SK-N-SH (cell line): ENCODE data around the gene IL20RB. TPM values are rescaled to one million over a fixed set of nuclear protein-coding genes. Genes with fewer than 3 reads are reported as not detected.

Source experiments
- CTCF ChIA-PET: fragments of 300-600, 350-600 bp; formaldehyde crosslinking; extraction: SDS; loops from one replicate; lab custom pipeline; 2021; lab: Yijun Ruan, JAX
- POLR2A ChIA-PET: fragments of 350-600 bp; sonication (Branson Sonifier 250); formaldehyde crosslinking; extraction: SDS; loops from one replicate; lab custom pipeline; 2020; ENCODE audit warnings: antibody characterized with exemption, inconsistent platforms; lab: Yijun Ruan, JAX
- DNase-seq: peaks from one replicate; pipeline ENCODE4 v3.0.0; 2012
- H2AFZ ChIP-seq: fragments of 200-600 bp; sonication (generic); 2 replicates; pipeline ENCODE4 v1.8.1; 2016; ENCODE audit warnings: antibody characterized with exemption, mild to moderate bottlenecking, low read depth
- H3F3A ChIP-seq: fragments of 200-600 bp; sonication (generic); replicated peaks from 2 replicates; pipeline ENCODE3; 2016; ENCODE audit warnings: antibody characterized with exemption, mild to moderate bottlenecking; ENCODE audit not compliant: insufficient read depth
- H3K27ac ChIP-seq, 2 experiments: fragments of 200-500 bp in 1 of 2; fragments of 200-600 bp in 1 of 2; sonication (Bioruptor generic) in 1 of 2; sonication (generic), shearing (Covaris generic) in 1 of 2; 2 replicates each; pipeline versions ENCODE4 v1.5.1 to v1.6.1; 2014 to 2016; ENCODE audit warnings: low read depth in 2 of 2, inconsistent platforms in 1 of 2, low read length in 1 of 2, mild to moderate bottlenecking in 1 of 2, mixed read lengths in 1 of 2
- H3K27me3 ChIP-seq: fragments of 200-600 bp; sonication (generic), shearing (Covaris generic); 2 replicates; pipeline ENCODE4 v1.6.1; 2016; ENCODE audit warnings: mixed run types; ENCODE audit not compliant: insufficient read depth
- H3K36me3 ChIP-seq, 2 experiments: fragments of 200-500 bp in 1 of 2; fragments of 200-600 bp in 1 of 2; sonication (Bioruptor generic) in 1 of 2; sonication (generic) in 1 of 2; replicated peaks in 1 of 2; 2 replicates each; pipeline versions ENCODE3 to v1.5.1; 2014 to 2016; ENCODE audit warnings: low read length in 1 of 2, mild to moderate bottlenecking in 1 of 2; ENCODE audit not compliant: insufficient read depth in 2 of 2, control insufficient read depth in 1 of 2
- H3K4me1 ChIP-seq, 2 experiments: fragments of 200-500 bp in 1 of 2; fragments of 200-600 bp in 1 of 2; sonication (Bioruptor generic) in 1 of 2; sonication (generic), shearing (Covaris generic) in 1 of 2; 2 replicates each; pipeline versions ENCODE4 v1.5.1 to v1.6.1; 2014 to 2016; ENCODE audit warnings: low read depth in 1 of 2, low read length in 1 of 2, mixed run types in 1 of 2; ENCODE audit not compliant: insufficient read depth in 2 of 2, control insufficient read depth in 1 of 2
- H3K4me2 ChIP-seq: fragments of 200-600 bp; sonication (generic), shearing (Covaris generic); 2 replicates; pipeline ENCODE4 v1.6.1; 2017; ENCODE audit warnings: mixed run types
- H3K4me3 ChIP-seq, 2 experiments: fragments of 200-500 bp in 1 of 2; fragments of 200-600 bp in 1 of 2; sonication (Bioruptor generic) in 1 of 2; sonication (generic), shearing (Covaris generic) in 1 of 2; 2 replicates each; pipeline versions ENCODE4 v1.5.1 to v1.8.1; 2014 to 2016; ENCODE audit warnings: low read depth in 2 of 2, inconsistent platforms in 1 of 2, low read length in 1 of 2, mild to moderate bottlenecking in 1 of 2, mixed read lengths in 1 of 2, moderate library complexity in 1 of 2
- H3K79me2 ChIP-seq: fragments of 200-600 bp; sonication (generic); 2 replicates; pipeline ENCODE4 v1.8.1; 2017; ENCODE audit warnings: mild to moderate bottlenecking; ENCODE audit not compliant: insufficient read depth
- H3K9ac ChIP-seq: fragments of 200-600 bp; sonication (generic); 2 replicates; pipeline ENCODE4 v1.6.1; 2017; ENCODE audit warnings: mixed run types
- H3K9me2 ChIP-seq: fragments of 200-600 bp; sonication (generic); 2 replicates; pipeline ENCODE4 v1.6.1; 2017; ENCODE audit warnings: mixed run types
- H3K9me3 ChIP-seq: fragments of 200-600 bp; sonication (generic); 2 replicates; pipeline ENCODE4 v1.6.1; 2017; ENCODE audit warnings: mixed run types, mild to moderate bottlenecking, moderate library complexity
- H4K20me1 ChIP-seq: fragments of 200-600 bp; sonication (generic); 2 replicates; pipeline ENCODE4 v1.6.1; 2017; ENCODE audit warnings: mild to moderate bottlenecking, mixed run types; ENCODE audit not compliant: insufficient read depth
- CHD2 ChIP-seq: fragments of 150-350 bp; IDR thresholded peaks from 2 replicates; pipeline ENCODE4 v1.6.1; 2018; ENCODE audit warnings: low read length; ENCODE audit not compliant: partially characterized antibody
- ELF1 ChIP-seq: IDR thresholded peaks from 2 replicates; pipeline ENCODE4 v1.4.0; 2012
- EP300 ChIP-seq, 2 experiments: IDR thresholded peaks; 2 replicates each; pipeline versions ENCODE4 v1.4.0 to v1.6.1; 2012; ENCODE audit warnings: borderline replicate concordance in 1 of 2, low read depth in 1 of 2, low read length in 1 of 2
- EZH2phosphoT487 ChIP-seq: fragments of 200-600 bp; sonication (generic); IDR thresholded peaks from 2 replicates; pipeline ENCODE4 v1.6.1; 2017; ENCODE audit warnings: low read depth, mixed run types, mild to moderate bottlenecking, antibody characterized with exemption, moderate library complexity, borderline replicate concordance
- FOSL2 ChIP-seq: IDR thresholded peaks from 2 replicates; pipeline ENCODE4 v1.4.0; 2012; ENCODE audit warnings: low read depth, mild to moderate bottlenecking, moderate library complexity, borderline replicate concordance
- FOXM1 ChIP-seq: IDR thresholded peaks from 2 replicates; pipeline ENCODE4 v1.4.0; 2012; ENCODE audit warnings: low read depth, mild to moderate bottlenecking
- GABPA ChIP-seq: IDR thresholded peaks from 2 replicates; pipeline ENCODE4 v1.4.0; 2012; ENCODE audit warnings: low read depth, mild to moderate bottlenecking
- MXI1 ChIP-seq: IDR thresholded peaks from 2 replicates; pipeline ENCODE4 v1.6.1; 2012; ENCODE audit warnings: mild to moderate bottlenecking, low read depth, low read length, improper control_type of control experiment
- NFIC ChIP-seq: IDR thresholded peaks from 2 replicates; pipeline ENCODE4 v1.4.0; 2012; ENCODE audit warnings: borderline replicate concordance
- PBX3 ChIP-seq: IDR thresholded peaks from 2 replicates; pipeline ENCODE4; 2012
- POLR2AphosphoS5 ChIP-seq: IDR thresholded peaks from 2 replicates; pipeline ENCODE4 v1.6.1; 2012; ENCODE audit warnings: low read depth, low read length
- RAD21 ChIP-seq: IDR thresholded peaks from 2 replicates; pipeline ENCODE4 v1.6.1; 2012; ENCODE audit warnings: mild to moderate bottlenecking, low read length
- REST ChIP-seq: IDR thresholded peaks from 2 replicates; pipeline ENCODE4 v1.6.1; 2012; ENCODE audit warnings: mild to moderate bottlenecking, low read depth, low read length, moderate library complexity
- RXRA ChIP-seq: IDR thresholded peaks from 2 replicates; pipeline ENCODE4 v1.4.0; 2012; ENCODE audit warnings: low read depth, mild to moderate bottlenecking, borderline replicate concordance
- TCF12 ChIP-seq: IDR thresholded peaks from 2 replicates; pipeline ENCODE4 v1.4.0; 2012
- USF1 ChIP-seq: IDR thresholded peaks from 2 replicates; pipeline ENCODE4 v1.4.0; 2012; ENCODE audit warnings: low read depth, borderline replicate concordance
- USF2 ChIP-seq: fragments of 150-350 bp; IDR thresholded peaks from 2 replicates; pipeline ENCODE4 v1.6.1; 2017; ENCODE audit warnings: antibody characterized with exemption, low read length, low read depth, borderline replicate concordance
- WGBS: methylation state at CpG from one replicate; pipeline ENCODE4 v1.1.6; 2017; ENCODE audit warnings: low lambda C conversion rate; 5-methylcytosine and 5-hydroxymethylcytosine counted together
- polyA plus RNA-seq, 3 experiments: library from polyadenylated mRNA; depleted of rRNA; stranded (reverse); fragments of >200 nt; gene quantifications; 2 replicates each; pipeline ENCODE4 v1.2.3, GENCODE V29; 2012

Gene IL20RB
- polyA plus RNA-seq, 1 of the 3 experiments (the other 2 are of a cell fraction): 0.58 TPM

- no peak for DNase-seq
- no peaks in the 10 kb centered on the region for H3K9me2 ChIP-seq
- H3F3A ChIP-seq: no peaks in the 10 kb centered on the region
- H3K4me2 ChIP-seq: no peak overlapping the region
- no peak overlapping the region for H3K9ac ChIP-seq
- POLR2A ChIA-PET: no interaction called here
- TF ChIP-seq MXI1 (no peak), EP300 (IDR thresholded peaks at IDR 0.05; ENCODE audit: borderline replicate concordance in 1 of 2, low read depth in 1 of 2, low read length in 1 of 2) (no peak), ELF1 (no peak), USF2 (no peak), FOSL2 (no peak), RAD21 (no peak), REST (no peak), FOXM1 (no peak), TCF12 (no peak), NFIC (no peak), USF1 (no peak)
- TF ChIP-seq, all 33 proteins: peak for 0
- Histone ChIP-seq H3K27me3 (no peaks in the 10 kb centered on the region), H3K4me3 (no peak overlapping the region), H3K9me3 (no peaks in the 10 kb centered on the region), H2AFZ (no peak overlapping the region), H4K20me1 (no peaks in the 10 kb centered on the region), H3K4me1 (peaks cover 2 to 7% of the 10 kb centered on the region in 2 experiments; a peak in 2 of 4 replicates), H3K79me2 (no peaks in the 10 kb centered on the region), H3K27ac (no peak overlapping the region), H3K36me3 (no peaks in the 10 kb centered on the region)
- CTCF ChIA-PET: interaction anchor here (0.8 to 1.1 kb wide), 3 partner anchors 23 to 663 kb away, joined by 3 to 4 read pairs (median 3); no protein-coding TSS in a partner anchor
- 92% methylated on average over 4 of the region's 4 CpGs for WGBS
Observed at GRCh38 chr3:137008976-137009375, 51.2 kb downstream of the IL20RB start.

- no peak overlapping the region for H3K4me3 ChIP-seq
- no peaks in the 10 kb centered on the region for H3K79me2 ChIP-seq
- no peaks in the 10 kb centered on the region for H4K20me1 ChIP-seq
- no peak for DNase-seq
- no peaks in the 10 kb centered on the region for H3K9me2 ChIP-seq
- H3K27me3 ChIP-seq: no peaks in the 10 kb centered on the region
- no peak for TF ChIP-seq CHD2
- no peak for TF ChIP-seq POLR2AphosphoS5
- no peak for TF ChIP-seq TCF12
- TF ChIP-seq FOXM1: no peak
- no peak for TF ChIP-seq PBX3
- TF ChIP-seq RXRA: no peak
- TF ChIP-seq GABPA: no peak
- no peak for TF ChIP-seq NFIC
- TF ChIP-seq EZH2phosphoT487: no peak
- no peak overlapping the region for H2AFZ ChIP-seq
- ChIA-PET CTCF (interaction anchor here (1.0 to 1.1 kb wide), 2 partner anchors 22 to 246 kb away, joined by 3 read pairs; no protein-coding TSS in a partner anchor), POLR2A (no interaction called here)
- H3K36me3 ChIP-seq: no peaks in the 10 kb centered on the region
- H3K4me1 ChIP-seq: peaks cover 5 to 7% of the 10 kb centered on the region in 2 experiments; a peak in 2 of 4 replicates
- no peak overlapping the region for H3K4me2 ChIP-seq
- no peak overlapping the region for H3K27ac ChIP-seq
- H3K9me3 ChIP-seq: no peaks in the 10 kb centered on the region
- no peaks in the 10 kb centered on the region for H3F3A ChIP-seq
- WGBS: 93% methylated on average over 6 of the region's 6 CpGs
- H3K9ac ChIP-seq: no peak overlapping the region
Observed at GRCh38 chr3:137010137-137010536, 52.4 kb downstream of the IL20RB start.
